Calu3 (cell line): ENCODE data around the gene SPIRE2. TPM values are rescaled to one million over a fixed set of nuclear protein-coding genes. Genes with fewer than 3 reads are reported as not detected.

ENCODE experiments used
- BruUV-seq: library from RNA; stranded (reverse); fragments of 400-500 nt; replicated peaks from 2 replicates; lab custom pipeline; 2021; lab: Mats Ljungman, UMichigan
- CTCF ChIA-PET: fragments of 300-600 bp; sonication (Branson Sonifier 250); formaldehyde crosslinking; loops from one replicate; lab custom pipeline; 2022; ENCODE audit warnings: antibody characterized with exemption; lab: Charles Lee
- DNase-seq: peaks from one replicate; pipeline ENCODE4 v3.0.0; 2022
- H3K27ac Mint-ChIP-seq: one replicate; pipeline ENCODE4 v1.8.0; 2022; ENCODE audit warnings: mixed read lengths; ENCODE audit not compliant: unreplicated experiment
- H3K27me3 Mint-ChIP-seq: one replicate; pipeline ENCODE4 v1.8.0; 2022; ENCODE audit warnings: mixed read lengths; ENCODE audit not compliant: unreplicated experiment
- H3K36me3 Mint-ChIP-seq: one replicate; pipeline ENCODE4 v1.8.0; 2022; ENCODE audit warnings: mild to moderate bottlenecking, moderate library complexity, mixed read lengths; ENCODE audit not compliant: insufficient read depth, unreplicated experiment
- H3K4me1 Mint-ChIP-seq: one replicate; pipeline ENCODE4 v1.8.0; 2022; ENCODE audit warnings: mild to moderate bottlenecking, low read depth, mixed read lengths; ENCODE audit not compliant: unreplicated experiment
- H3K4me3 Mint-ChIP-seq: one replicate; pipeline ENCODE4 v1.8.0; 2022; ENCODE audit warnings: mild to moderate bottlenecking, low read depth, moderate library complexity, mixed read lengths; ENCODE audit not compliant: unreplicated experiment
- H3K9me3 Mint-ChIP-seq: one replicate; pipeline ENCODE4 v1.8.0; 2022; ENCODE audit warnings: low read depth, mixed read lengths; ENCODE audit not compliant: unreplicated experiment
- intact Hi-C: fragments of 100-400 bp; cut with micrococcal nuclease; formaldehyde crosslinking; loops from one replicate; pipeline ENCODE4 v1.10.0; 2022; ENCODE audit not compliant: unreplicated experiment
- total RNA-seq: library from RNA; stranded (reverse); gene quantifications from 2 replicates; pipeline ENCODE4 v1.2.3, GENCODE V29; 2022
- TF ChIP-seq, protein P1 (sequence below): fragments of 200-600 bp; IDR thresholded peaks from one replicate; pipeline ENCODE4 v1.8.0; 2022; ENCODE audit warnings: antibody characterized with exemption; ENCODE audit not compliant: unreplicated experiment

SPIRE2 gene
- total RNA-seq, 1 experiment from 2014 or later, result 46.3 TPM

DNA sequence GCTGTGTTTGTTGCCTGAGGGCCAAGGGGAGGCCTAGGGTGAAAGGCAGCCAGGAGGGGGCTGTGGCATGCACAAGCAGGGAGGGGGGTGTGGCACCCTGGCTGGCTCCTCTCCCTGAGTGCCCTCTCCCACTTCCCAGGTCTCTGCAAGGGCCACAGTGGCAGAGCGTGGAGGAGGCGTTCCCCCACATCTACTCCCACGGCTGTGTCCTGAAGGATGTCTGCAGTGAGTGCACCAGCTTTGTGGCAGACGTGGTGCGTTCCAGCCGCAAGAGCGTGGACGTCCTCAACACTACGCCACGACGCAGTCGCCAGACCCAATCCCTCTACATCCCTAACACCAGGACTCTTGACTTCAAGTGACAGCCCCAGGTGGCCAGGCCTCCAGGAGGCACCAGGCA lies 41.6 kb downstream of the SPIRE2 start:
- TF ChIP-seq, protein P1, sequence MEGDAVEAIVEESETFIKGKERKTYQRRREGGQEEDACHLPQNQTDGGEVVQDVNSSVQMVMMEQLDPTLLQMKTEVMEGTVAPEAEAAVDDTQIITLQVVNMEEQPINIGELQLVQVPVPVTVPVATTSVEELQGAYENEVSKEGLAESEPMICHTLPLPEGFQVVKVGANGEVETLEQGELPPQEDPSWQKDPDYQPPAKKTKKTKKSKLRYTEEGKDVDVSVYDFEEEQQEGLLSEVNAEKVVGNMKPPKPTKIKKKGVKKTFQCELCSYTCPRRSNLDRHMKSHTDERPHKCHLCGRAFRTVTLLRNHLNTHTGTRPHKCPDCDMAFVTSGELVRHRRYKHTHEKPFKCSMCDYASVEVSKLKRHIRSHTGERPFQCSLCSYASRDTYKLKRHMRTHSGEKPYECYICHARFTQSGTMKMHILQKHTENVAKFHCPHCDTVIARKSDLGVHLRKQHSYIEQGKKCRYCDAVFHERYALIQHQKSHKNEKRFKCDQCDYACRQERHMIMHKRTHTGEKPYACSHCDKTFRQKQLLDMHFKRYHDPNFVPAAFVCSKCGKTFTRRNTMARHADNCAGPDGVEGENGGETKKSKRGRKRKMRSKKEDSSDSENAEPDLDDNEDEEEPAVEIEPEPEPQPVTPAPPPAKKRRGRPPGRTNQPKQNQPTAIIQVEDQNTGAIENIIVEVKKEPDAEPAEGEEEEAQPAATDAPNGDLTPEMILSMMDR, result no peak
- CTCF ChIA-PET, result interaction anchor here (2.5 kb wide), 1 partner anchor 10 kb away, joined by 6 read pairs; no protein-coding TSS in a partner anchor
- H3K27me3 Mint-ChIP-seq, result no peaks in the 10 kb centered on the region
- H3K36me3 Mint-ChIP-seq, result peaks cover 58% of the 10 kb centered on the region
- no peak overlapping the region for H3K4me3 Mint-ChIP-seq
- peaks cover 9% of the 10 kb centered on the region for H3K4me1 Mint-ChIP-seq
- no peaks in the 10 kb centered on the region for H3K9me3 Mint-ChIP-seq
- intact Hi-C loops, result no loop called here
- BruUV-seq, result no TSS peak
- DNase-seq, result no peak
- H3K27ac Mint-ChIP-seq, result no peak overlapping the region

DNA sequence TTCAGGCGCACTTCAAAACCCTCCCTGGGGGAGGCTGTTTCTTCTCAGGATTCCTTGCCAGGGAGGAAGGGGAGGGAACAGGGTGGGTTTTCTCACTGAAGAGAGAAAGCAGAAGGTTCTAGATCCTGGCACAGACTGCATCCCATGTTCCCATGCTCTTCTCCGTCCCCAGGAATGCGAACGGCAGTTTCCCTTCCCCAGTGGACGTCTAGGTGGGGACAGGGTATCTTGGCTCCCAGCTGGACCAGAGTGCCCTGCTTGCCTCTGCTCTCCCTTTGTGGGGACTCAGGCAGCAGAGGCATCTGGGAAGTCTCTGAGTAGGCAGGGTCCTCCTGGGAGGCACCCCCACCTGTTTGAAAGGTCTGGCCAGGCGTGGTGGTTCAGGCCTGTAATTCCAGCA lies 42.2 kb downstream of the SPIRE2 start:
- DNase-seq, result no peak
- Mint-ChIP-seq H3K27ac (no peak overlapping the region), H3K27me3 (no peaks in the 10 kb centered on the region), H3K4me1 (peaks cover 14% of the 10 kb centered on the region), H3K36me3 (peaks cover 63% of the 10 kb centered on the region), H3K9me3 (no peaks in the 10 kb centered on the region), H3K4me3 (no peak overlapping the region)
- CTCF ChIA-PET, result interaction anchor here (1.0 to 2.5 kb wide), 2 partner anchors 9 to 10 kb away, joined by 3 to 6 read pairs; no protein-coding TSS in a partner anchor
- intact Hi-C loops, result no loop called here
- TF ChIP-seq, protein P1, result no peak
- BruUV-seq, result no TSS peak

DNA sequence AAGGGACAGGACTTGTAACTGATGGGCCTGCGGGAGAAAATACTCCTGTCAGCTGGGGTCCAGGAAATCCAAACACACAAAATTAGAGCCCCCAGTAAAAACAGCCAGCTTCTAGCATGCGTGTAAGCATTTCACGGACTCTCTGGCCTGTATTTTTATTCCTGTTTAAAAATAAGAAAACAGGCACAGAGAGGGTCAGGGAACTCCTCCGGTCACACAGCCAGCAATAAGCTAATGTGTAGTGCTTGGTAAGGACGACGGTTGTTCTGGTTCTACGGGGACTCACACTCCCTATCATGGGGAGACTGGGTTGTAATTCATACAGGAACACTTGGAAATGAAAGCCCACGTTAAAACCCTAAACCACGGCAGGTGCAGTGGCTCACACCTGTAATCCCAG lies 43.6 kb downstream of the SPIRE2 start:
- CTCF ChIA-PET, result interaction anchor here (1.7 to 2.5 kb wide), 2 partner anchors 10 to 12 kb away, joined by 6 to 8 read pairs; no protein-coding TSS in a partner anchor
- H3K36me3 Mint-ChIP-seq, result peaks cover 66% of the 10 kb centered on the region
- no TSS peak for BruUV-seq
- H3K4me1 Mint-ChIP-seq, result peaks cover 15% of the 10 kb centered on the region
- no peak overlapping the region for H3K27ac Mint-ChIP-seq
- intact Hi-C loops, result no loop called here
- peak overlapping the region; percentile 93 for H3K4me3 Mint-ChIP-seq
- H3K9me3 Mint-ChIP-seq, result no peaks in the 10 kb centered on the region
- no peak for DNase-seq
- TF ChIP-seq, protein P1, result no peak
- H3K27me3 Mint-ChIP-seq, result no peaks in the 10 kb centered on the region

DNA sequence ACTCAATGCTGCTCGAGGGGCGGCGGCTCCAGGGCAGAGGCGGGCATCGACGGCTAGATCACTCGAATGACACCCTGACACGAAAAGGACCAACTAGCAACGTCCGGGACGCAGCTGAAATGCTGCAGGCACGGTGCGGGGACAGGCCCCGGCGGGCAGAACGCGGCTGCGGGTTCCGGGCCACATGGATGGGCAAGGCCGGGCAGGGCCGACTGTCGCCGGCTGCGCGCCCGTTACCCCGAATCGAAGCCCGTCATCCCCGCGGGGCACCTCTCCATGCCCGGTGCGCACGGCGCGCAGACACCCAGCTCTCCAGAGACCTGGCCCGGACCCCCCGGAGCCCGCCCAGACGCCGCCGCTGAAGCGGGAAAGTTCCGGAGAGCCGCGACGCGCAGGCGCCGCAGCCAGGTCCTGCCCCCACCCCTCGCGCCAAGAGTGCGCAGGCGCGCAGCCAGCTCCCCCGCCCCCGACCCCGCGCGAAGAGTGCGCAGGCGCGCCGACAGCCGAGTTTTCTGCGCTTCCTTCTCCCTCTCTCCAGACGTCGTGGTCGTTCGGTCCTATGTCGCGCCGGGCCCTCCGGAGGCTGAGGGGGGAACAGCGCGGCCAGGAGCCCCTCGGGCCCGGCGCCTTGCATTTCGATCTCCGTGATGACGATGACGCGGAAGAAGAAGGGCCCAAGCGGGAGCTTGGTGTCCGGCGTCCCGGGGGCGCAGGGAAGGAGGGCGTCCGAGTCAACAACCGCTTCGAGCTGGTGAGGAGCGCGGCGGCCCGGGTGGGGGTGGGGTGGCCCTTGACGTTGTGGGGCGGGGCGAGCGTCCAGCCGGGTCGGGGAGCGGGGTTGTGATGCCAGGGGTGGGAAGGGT lies 45.1 kb downstream of the SPIRE2 start, which contains the start of gene TCF25:
TSS of gene TCF25 (plus strand) at position 484 of the 863 bp plus-strand sequence. CDS start at position 560, 76 bp downstream.
- CTCF ChIA-PET, result interaction anchor here (0.6 to 1.7 kb wide), 12 partner anchors 9 to 298 kb away, joined by 3 to 8 read pairs (median 4); partner anchors contain the start of genes FANCA and TUBB3
- Mint-ChIP-seq H3K27ac (peak within 1 kb of the TSS; percentile 93), H3K4me1 (peaks cover 15% of the 10 kb centered on the region), H3K27me3 (no peaks in the 10 kb centered on the region), H3K9me3 (no peaks in the 10 kb centered on the region), H3K4me3 (peak within 1 kb of the TSS; percentile 93), H3K36me3 (peaks cover 62% of the 10 kb centered on the region)
- TSS peak; percentile 65 for BruUV-seq
- peak; percentile 89 for DNase-seq
- TF ChIP-seq, protein P1, result no peak
- intact Hi-C loops, result no loop called here
